T-helper 1 cell (primary cell): ENCODE results near the gene TCF7.
"Not testable (repeated sequence)": the region's sequence is repeated elsewhere in the genome, so short reads cannot be mapped to it uniquely, and the experiment has no call there.

ENCODE experiments used
- DNase-seq, 5 donors: peaks; one replicate each; pipeline ENCODE4 v3.0.0-alpha.2; 2012 to 2020

Gene TCF7

DNA sequence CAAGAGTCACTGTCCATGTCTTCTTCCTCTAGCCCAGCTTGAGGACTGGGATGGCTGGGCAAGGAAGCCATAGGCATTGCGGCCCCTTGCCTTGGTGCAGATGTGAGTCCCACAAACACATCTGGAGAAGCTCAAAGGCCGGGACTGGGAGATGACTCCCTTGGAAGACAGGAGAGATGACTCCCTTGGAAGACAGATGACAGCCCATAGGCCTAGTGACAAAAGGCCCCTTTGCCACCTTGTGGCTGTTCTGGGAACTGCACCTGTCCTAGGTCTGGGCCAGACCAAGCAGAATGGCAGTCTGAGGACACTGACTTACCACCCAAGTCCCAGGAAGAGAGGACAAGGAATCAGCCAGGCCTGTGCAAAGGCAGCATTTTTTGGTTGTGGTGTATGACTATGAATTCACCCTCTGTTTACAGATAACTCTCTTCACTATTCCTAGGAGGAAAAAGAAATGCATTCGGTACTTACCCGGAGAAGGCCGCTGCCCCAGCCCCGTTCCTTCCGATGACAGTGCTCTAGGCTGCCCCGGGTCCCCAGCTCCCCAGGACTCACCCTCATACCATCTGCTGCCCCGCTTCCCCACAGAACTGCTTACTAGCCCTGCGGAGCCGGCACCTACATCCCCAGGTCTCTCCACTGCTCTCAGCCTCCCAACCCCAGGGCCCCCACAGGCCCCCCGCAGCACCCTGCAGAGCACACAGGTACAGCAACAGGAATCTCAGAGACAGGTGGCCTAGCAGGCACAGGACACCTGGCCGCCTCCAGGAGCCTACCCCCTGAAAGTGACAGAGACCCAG is 31.5 kb downstream of the TCF7 start:
- peak; percentile 52 to 82 (median 69) for DNase-seq

DNA sequence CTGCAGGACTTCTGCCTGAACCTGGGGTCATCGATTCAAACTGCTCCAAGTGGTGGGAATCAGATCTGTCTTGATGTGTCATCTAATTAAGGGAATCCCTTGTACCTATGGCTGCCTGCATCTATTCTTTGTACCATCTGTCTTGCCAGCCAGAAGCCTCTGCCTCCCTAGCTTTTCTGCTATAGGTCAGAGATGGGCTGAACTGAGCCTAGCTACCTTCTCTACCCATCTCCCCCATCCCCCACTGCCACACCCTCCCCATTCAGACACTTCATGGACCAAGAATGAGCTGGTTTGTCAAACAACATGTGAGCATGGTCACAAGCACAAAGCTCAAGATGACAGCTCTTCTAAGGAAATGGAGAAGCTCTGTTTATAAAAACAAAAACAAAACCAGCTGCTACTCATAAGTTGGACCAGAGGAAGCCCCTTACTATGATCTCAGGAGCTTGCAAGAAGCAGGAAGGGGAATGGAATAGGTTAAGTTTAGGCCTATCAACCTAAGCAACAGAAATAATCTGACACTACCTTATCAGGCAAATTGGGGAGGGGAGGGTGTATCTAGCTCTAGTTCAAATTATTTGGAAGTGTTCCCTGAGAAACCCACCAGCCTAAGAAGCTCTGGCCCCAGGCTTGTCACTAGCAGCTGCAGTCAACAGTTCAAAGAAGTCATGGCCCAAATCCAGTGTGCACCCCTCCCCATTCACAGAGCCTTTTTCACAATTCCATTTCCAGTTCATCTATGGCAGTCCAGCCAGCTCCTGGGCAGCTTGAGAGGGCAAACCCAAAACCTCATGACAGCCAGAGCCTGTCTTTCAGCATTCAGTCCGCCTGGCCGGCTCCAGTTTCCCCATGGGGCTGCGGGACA is 32.4 kb downstream of the TCF7 start:
- DNase-seq, result no peak

DNA sequence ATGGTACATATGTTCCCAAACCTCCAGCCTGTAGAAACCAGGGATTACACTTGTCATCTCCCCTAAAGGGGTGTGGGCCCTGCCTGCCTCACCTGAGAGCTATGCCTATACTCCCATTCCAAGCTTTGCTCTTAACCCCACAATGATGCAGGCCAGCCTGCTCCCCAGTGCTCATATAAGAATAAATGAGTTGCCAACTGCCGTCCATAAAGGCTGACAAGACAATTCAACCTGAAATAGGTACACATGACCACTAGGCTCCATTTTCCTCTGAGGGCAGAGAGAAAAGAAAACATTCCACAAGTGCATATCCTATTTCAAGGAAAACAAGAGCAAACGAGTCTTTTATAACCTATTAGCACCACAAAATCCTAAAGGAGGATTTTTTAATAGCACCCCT is 33.8 kb downstream of the TCF7 start:
- DNase-seq, result no peak

DNA sequence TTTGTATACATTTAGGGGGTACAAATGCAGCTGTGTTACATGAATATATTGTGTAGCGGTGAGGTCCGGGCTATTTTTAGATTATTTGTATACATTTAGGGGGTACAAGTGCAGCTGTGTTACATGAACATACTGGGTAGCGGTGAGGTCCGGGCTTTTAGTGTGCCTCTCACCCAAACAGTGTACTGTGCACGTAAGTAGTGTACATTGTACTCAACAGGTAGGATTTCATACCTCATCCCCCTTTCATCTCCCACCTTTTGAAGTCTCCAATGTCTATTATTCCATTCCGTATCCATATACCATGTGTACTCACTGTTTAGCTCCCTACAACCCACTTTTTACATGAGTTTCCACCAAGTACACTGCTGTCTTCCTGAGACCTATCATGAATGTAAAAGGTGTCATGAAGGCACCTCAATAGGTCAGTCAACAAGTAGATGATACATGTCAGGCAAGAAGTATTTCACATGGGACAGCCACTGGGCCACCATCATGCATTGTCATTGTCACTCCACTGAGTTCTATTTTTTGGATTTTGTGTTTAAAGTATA is 34.6 kb downstream of the TCF7 start:
- DNase-seq, result no peak

DNA sequence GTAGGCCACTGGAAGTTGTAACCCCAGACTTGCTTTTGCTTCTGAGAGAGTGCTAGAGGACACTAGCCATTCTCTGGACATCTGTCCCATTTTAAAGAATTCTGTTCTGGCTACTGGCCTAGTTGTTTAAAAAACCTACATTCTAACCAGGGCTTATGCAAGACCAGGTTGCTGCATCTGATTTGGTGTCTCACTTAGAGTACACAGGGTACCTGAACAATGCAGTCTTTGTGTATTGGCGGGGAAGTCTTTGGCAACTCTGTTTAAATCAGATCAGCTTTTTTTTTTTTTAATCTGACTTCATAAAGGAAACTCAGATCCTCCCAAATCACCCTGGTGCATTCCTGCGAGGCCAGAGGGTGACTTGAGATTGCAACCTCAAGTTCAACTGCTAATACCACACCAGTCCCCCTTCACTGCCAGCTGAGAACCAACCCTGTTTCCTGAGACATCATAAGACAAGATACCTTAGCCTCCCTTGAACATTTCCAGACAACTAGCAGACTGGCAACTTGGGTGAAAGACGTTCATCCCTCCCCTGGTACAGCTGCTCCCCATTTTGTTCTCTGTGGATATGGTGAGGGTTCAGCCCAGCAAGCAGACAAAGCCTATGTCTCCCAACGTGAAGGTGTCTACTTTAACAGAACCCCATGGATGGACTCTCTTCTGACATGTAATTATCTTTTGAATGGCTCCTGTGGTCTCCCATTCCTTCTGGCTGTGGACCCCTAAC is 35.3 kb downstream of the TCF7 start:
- no peak for DNase-seq

DNA sequence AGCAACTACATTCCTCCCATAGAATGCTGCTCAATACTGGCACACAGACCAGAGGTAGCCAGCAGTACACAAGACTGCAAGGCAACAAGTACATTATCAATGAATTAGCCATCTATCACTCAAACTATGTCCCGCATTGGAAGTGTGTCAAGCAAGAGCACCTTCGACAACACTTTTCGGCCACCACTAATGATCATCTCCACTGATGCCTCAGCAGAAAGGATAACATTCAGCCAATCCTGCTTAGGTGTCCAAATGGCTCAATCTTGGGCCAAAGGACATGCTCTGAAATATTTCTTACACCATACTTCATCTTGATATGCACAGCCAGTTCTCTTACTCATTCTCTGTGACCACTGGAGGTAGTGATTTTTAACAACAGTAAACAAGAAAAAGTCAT is 37.2 kb downstream of the TCF7 start:
- no peak for DNase-seq

DNA sequence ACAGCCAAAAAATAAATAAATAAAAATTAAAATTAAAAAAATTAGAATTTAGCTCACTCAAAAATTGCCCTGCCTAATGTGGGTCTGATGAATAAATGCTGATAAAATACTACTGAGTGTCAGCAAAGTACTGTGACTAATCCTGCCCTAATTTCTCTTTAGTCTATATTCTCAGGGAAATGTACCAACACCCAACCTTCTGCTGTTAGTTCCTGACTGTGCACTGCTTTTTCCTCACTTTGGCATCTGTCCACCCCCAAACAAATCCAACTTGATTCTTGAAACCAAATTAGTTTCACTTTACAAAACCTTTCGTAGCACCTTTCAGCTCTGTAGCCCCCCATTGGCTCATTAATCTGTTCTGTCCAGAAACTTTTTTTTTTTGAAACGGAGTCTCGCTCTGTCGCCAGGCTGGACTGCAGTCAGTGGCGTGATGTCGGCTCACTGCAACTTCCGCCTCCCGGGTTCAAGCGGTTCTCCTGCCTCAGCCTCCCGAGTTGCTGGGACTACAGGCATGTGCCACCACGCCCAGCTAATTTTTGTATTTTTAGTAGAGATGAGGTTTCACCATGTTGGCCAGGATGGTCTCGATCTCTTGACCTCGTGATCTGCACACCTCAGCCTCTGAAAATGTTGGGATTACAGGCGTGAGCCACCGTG is 37.8 kb downstream of the TCF7 start:
- not testable (repeated sequence) for DNase-seq

DNA sequence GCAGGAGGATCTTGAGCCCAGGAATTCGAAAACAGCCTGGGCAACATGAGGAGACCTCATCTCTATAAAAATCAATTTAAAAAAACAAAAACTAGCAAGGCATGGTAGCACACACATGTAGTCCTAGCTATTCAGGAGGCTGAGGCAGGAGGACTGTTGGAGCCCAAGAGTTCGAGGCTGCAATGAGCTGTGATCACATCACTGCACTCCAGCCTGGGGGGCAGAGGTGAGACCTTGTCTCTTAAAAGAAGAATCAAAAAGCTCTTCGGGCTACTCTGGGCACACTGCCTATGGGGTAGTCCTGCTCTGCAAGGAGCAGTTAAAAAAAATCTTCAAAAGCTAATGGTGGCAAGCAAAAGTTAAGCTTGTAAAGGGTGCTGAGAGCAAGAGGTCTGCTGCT is 38.8 kb downstream of the TCF7 start:
- DNase-seq, result no peak

DNA sequence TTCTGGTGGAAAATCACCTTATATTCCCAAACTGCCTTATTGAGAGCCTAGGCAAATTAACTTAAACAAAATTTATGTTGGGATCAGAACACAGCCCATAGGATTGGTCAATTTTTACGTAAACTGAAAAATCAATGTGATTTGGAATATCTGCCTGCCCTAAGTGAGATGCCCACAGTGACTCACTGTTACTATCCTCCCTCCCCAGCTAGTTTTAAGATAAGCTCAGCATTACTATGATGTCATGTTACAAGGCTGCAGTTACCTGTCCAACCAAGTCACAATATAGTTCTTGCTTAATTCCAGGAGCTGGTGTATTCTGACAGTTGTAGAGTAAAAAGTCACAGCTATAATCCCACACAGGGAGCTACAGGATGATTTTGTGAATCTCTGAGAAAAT is 39.2 kb downstream of the TCF7 start:
- no peak for DNase-seq

DNA sequence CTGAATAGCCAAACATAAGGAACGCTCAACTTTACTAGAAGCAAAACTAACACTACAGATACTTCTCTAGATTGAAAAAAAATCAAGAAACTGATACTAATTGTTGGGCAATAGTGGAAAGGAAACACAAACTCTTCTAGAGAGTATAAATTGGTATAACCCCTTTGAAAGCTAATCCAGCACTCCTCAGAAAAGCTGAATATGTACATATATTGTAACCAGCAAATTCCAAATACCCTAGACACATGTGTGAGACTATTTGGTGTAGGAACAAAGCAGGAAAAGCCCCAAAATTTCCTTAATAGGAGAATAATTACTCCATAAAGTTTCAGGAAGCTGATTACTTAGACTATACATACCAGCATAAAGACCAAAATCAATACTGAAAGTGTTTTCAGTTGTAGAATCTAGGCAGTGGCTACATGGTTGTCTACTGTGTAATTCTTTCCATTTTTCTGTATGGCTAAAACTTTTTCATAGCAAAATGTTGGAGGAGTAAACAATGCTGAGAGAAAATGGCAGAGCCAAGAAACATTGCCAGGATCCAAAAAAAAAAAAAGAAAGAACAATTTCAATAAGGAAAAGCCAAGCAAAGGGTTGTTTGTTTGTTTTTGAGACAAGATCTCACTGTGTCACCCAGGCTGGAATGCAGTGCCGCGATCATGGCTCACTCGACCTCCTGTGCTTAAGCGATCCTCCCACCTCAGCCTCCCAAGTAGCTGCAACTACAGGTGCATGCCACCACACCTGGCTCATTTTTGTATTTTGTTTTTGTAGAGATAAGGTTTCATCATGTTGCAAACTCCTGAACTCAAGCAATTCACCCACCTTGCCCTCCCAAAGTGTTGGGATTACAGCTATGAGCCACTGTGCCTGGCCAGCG is 47.3 kb downstream of the TCF7 start:
- no peak for DNase-seq

DNA sequence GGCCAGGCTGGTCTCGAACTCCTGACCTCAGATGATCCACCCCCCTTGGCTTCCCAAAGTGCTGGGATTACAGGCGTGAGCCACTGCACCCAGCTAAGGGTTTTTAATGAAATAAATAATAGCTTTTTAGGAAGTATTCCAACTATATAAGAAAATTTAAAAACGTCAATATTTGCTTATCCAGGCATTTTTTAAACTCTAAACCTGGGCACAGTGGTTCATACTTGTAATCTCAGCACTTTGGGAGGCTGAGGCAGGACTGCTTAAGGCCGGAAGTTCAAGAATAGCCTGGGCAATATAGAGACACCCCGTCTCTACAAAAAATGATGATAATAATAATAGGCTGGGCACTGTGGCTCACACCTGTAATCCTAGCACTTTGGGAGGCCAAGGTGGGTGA is 48.1 kb downstream of the TCF7 start:
- no peak for DNase-seq

DNA sequence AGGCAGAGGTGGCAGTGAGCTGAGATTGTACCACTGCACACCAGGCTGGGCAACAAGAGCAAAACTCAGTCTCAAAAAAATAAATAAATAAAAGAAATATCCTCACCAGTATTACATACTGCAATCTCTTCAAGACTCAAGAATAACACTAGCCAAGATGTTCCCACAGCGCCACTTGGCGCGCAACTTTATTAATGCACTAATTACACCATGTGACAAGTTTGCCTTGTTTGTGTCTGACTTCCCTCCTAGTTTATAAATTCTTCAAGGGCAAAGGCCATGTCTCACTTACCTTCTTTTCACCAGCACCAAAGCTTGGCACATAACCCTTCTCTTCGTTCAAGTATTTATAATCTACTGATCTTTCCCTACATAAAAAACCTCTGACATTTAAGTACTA is 57.5 kb downstream of the TCF7 start:
- DNase-seq, result no peak

DNA sequence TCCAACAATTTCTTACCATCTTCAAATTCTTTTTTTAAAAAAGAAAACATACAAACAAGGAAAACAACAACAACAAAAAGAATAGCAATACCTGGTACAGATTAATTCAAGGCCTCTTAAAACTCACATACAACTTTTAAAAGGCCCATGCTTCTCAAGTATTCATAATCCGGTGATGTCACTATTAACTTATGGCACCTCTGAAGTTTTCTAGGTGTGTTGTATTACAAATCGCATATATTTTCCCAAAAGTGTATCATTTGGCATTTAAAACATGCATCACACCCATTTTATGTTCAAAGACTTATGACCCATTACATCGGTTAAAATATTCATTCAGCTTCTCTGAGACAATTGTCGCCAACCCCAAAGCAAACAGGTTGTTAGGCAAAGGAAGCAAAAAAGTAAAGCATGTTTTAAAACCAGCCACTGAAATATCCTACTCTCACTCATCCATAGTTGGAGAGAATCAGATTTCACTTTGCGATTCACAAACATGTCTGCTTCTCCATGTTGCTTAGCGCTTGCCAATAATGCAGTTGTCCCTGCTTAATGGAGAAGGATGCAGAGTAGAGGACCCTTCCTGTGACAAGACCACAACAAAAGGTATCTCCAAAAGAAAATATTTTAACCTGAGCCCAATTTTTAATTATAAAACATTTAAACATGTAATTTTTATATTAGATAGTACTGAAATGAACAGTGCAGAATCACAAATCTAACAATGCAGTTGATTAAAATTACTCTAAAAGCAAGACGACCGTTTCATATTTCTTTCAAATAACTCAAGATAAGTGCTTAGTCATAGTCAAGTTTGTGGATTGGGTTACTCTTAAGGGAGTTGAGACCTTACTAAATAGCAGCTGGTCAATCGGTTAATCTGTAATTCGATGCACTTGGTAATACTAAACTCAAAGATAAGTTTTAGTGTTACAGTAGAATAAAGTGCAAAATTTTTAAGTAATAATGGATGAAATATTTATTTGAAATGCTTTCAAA is 60.7 kb downstream of the TCF7 start:
- no peak for DNase-seq

DNA sequence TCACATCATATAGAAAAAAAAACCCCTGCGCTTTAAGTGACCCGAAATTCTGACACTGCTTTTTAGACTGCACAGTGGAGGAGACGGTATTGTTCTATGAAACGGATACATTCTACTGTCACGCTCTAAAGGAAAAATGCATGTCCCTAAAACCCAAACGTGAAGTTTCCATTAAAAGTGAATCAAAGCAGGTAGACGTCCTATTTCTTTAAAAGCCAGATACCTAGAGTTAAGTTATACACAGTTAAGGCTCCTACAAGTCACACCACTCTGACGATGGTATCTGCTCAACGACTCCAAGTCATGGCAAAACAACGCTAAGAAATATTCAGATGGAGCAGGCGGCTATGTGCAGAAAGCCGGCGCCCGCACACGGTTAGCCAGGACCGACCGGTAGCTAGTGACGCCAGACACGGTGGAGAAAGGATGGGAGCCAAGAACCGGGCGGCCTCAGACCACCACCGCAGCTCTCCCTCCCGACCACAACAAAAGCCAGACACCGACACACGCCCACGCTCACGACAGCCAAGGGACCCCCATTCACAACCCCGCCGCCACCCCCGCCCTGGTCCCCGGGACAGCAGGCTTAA is 61.5 kb downstream of the TCF7 start:
- peak in 3 of 5 donors; percentile 38 to 49 (median 46) for DNase-seq

DNA sequence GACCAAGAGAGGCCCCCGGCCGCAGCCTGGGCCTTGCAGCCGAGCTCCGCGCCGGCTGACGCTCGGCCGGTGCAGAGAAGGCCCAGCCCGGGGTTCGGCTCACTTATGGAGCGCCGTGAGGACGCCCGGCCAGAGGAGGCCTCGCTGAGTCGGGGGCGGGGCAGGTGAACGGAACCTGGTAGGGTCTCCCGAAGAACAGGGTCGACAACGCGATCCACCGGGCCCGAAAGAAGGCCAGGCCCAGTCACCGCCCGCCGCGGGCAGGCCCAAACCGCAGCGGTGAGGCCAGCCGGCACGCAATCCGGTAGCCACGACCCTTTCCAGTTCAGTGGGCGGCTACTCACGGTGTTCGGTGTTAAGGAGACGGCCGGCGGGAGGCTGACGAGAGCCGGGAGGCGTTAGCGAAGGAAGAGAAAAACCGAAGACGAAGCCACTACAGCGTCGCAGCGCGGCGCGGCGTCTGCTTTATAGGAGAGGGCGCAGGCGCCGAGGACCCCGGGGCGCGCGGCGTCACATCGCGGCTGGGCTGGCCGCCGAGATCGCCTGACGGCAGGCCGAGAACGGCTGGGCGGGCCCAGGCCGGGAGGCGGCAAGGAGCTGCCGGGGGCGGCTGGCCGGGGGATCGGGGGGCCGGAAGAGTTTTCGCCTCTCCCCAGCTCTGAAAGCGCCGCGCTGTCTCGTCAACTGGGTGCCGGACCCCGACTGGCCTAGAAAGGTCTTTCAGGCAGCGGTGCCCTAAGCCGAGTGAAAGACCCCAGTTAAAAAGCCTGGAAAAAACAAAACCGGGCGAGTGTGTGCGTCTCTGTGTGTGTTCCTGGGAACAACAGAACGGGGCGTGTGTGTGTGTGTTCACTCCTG is 62.3 kb downstream of the TCF7 start, which contains the start of gene SKP1:
TSS of gene SKP1 (minus strand) at position 440 of the 858 bp plus-strand sequence. CDS start 2,928 bp downstream, outside the sequence.
- peak; percentile 63 to 87 (median 82) for DNase-seq

DNA sequence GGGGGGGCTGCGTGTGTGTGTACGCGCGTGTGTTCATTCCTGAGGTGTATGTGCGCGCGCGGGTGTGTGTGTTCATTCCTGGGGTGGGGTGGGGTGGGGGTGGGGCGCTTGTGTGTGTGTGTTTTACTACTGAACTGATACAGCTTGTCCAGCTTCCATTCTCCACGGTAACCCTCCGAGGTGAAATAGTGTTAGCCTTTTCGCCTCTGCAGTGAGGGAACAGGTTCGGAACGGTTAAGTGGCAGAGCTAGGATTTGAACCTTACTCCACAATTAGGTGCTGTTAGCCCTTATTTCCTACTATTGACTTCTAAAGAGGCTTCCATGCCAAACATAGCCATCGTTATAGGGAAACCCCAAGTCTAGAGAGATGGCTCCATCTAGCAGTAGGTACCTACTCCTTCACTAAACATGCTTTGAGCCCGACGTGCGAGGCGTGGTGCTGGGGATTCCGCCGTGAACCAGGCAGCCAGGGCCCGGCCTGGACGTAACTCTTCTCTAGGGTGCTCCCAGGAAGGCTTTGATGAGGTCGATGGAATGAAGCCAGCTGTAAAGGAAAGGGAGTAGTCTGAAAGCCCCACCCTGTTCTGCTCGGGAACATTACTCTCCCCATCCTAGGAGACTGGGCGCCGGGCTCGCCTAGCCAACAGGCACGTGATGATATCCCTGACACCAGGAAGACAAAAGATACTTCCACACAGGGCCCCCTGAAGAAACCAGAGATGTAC is 63.1 kb downstream of the TCF7 start:
- no peak for DNase-seq

DNA sequence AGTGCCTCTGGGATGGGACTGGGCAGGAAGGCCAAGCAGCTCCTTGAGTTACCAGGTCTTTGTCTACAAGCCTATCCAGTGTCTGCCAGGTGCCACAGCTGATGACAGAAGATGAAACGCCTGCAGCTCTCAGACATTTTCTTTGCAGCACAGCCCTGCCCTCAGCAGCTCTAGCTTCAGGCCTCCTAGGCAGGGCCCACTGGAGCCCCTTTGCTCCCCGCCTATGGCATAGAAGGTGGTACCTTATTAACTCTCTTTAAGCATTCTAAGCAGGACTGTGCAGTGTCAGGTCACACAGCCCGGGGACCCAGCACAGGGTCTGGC is 63.6 kb downstream of the TCF7 start:
- DNase-seq, result no peak

DNA sequence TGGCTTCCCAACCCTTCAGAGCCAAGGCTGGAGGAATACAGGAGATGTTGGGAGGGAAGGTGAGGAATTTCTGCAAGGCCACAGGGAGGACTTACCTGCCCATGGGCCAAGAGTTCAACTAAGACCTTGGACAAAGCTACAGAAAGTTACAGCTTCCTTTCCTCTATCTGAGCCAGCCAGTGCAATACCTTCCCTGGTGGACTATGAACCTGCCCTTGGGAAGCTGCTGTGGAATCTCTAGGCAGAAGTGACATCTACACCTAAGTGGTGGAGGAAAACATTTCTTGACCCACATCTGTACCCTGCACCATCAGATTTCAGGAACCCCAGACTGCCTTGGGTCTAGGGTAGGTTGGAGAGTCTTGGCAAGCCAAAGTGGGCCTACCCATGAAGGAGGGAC is 69.0 kb downstream of the TCF7 start:
- DNase-seq, result no peak
